Activated naive CD4-positive, alpha-beta T cell treated with anti-CD3 and anti-CD28 coated beads for 36 hours (primary cell): ENCODE data around the gene CCDC39. TPM values are rescaled to one million over a fixed set of nuclear protein-coding genes. Genes with fewer than 3 reads are reported as not detected.
"Not testable (repeated sequence)": the region's sequence is repeated elsewhere in the genome, so short reads cannot be mapped to it uniquely, and the experiment has no call there.

Experiments used
- CTCF ChIA-PET: fragments of 350-600 bp; sonication (Branson Sonifier 250); formaldehyde crosslinking; loops from one replicate; lab custom pipeline; 2021; ENCODE audit warnings: antibody characterized with exemption; lab: Charles Lee
- DNase-seq: peaks from one replicate; pipeline ENCODE4 v3.0.0-alpha.2; 2020
- H3K27ac Mint-ChIP-seq: one replicate; pipeline ENCODE4 v1.8.0; 2021; ENCODE audit warnings: mild to moderate bottlenecking, mixed read lengths
- H3K27me3 Mint-ChIP-seq: one replicate; pipeline ENCODE4 v1.8.0; 2021; ENCODE audit warnings: low read depth, mixed read lengths
- H3K36me3 Mint-ChIP-seq: one replicate; pipeline ENCODE4 v1.8.0; 2021; ENCODE audit warnings: low read depth, mixed read lengths
- H3K4me1 Mint-ChIP-seq: one replicate; pipeline ENCODE4 v1.8.0; 2021; ENCODE audit warnings: low read depth, mixed read lengths
- H3K4me3 Mint-ChIP-seq: one replicate; pipeline ENCODE4 v1.8.0; 2021; ENCODE audit warnings: mild to moderate bottlenecking, moderate library complexity, mixed read lengths
- H3K9me3 Mint-ChIP-seq: one replicate; pipeline ENCODE4 v1.8.0; 2021; ENCODE audit warnings: mixed read lengths
- intact Hi-C: fragments of 100-400 bp; cut with micrococcal nuclease; formaldehyde crosslinking; loops from one replicate; pipeline ENCODE4 v1.15.1; 2023
- total RNA-seq, 2 experiments: library from RNA; stranded (reverse); gene quantifications; one replicate each; pipeline ENCODE4 v1.2.3, GENCODE V29; 2021

CCDC39 gene
- total RNA-seq, 2 experiments from 2014 or later: not detected

DNA sequence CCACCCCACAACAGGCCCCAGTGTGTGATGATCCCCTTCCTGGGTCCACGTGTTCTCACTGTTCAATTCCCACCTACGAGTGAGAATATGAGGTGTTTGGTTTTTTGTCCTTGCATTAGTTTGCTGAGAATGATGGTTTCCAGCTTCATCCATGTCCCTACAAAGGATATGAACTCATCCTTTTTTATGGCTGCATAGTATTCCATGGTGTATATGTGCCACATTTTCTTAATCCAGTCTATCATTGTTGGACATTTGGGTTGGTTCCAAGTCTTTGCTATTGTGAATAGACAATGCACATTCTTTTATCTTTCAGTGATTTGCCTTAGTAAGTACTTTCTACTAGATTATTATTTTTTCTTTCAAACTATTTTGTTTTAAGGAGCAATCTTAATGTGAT is 60.7 kb downstream of the CCDC39 start:
- CTCF ChIA-PET, H3K27me3 Mint-ChIP-seq, H3K4me1 Mint-ChIP-seq, H3K9me3 Mint-ChIP-seq, H3K27ac Mint-ChIP-seq, H3K4me3 Mint-ChIP-seq, DNase-seq: not testable (repeated sequence)
- peaks cover 14% of the 10 kb centered on the region for H3K36me3 Mint-ChIP-seq
- intact Hi-C loops: loop anchor here (5.0 kb wide), 1 partner anchor 294 kb away; the partner anchor contains the start of gene FXR1

DNA sequence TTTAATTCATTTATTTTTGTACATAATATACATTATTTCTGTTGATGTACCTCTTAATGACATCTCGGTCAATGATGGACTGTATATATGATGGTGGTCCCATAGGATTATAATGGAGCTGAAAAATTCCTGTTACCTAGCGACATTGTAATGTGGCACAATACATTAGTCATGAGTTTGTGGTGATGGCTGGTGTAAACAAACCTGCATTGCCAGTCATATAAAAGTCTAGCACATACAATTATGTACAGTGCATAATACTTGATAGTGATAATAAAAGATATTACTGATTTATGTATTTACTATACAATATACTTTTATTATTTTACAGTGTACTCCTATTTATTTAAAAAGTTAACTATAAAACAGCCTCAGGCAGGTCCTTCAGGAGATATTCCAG is 62.2 kb downstream of the CCDC39 start:
- DNase-seq: no peak
- Mint-ChIP-seq H3K36me3 (peaks cover 15% of the 10 kb centered on the region), H3K27ac (no peak overlapping the region), H3K4me3 (no peak overlapping the region), H3K4me1 (no peaks in the 10 kb centered on the region), H3K27me3 (no peaks in the 10 kb centered on the region), H3K9me3 (no peaks in the 10 kb centered on the region)
- CTCF ChIA-PET: no interaction called here
- intact Hi-C loops: loop anchor here (5.0 kb wide), 1 partner anchor 295 kb away; the partner anchor contains the start of gene FXR1

DNA sequence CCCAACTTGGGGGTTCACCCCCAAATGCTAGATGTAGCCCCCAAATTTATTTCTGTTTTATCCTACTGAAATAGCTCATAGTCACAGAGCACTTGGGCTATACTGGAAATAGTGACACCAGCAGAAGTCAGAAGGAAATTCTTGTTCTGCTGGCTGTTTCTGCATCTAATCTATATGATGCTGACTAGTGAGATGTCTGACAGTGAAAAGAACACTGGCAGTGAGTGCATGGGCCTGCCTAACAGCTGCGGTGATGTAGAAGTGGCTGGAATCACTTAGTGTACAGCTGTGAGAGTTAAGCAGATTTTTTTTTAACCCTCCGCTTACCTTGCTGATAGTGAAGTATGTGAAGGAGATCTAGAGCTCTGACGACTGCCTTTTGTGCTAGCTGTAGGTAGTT is 63.3 kb downstream of the CCDC39 start:
- CTCF ChIA-PET: no interaction called here
- no peak for DNase-seq
- H3K4me3 Mint-ChIP-seq: no peak overlapping the region
- peaks cover 19% of the 10 kb centered on the region for H3K36me3 Mint-ChIP-seq
- H3K27me3 Mint-ChIP-seq: no peaks in the 10 kb centered on the region
- no peak overlapping the region for H3K27ac Mint-ChIP-seq
- no peaks in the 10 kb centered on the region for H3K4me1 Mint-ChIP-seq
- H3K9me3 Mint-ChIP-seq: no peaks in the 10 kb centered on the region
- intact Hi-C loops: loop anchor here (5.0 kb wide), 1 partner anchor 296 kb away; the partner anchor contains the start of gene FXR1

DNA sequence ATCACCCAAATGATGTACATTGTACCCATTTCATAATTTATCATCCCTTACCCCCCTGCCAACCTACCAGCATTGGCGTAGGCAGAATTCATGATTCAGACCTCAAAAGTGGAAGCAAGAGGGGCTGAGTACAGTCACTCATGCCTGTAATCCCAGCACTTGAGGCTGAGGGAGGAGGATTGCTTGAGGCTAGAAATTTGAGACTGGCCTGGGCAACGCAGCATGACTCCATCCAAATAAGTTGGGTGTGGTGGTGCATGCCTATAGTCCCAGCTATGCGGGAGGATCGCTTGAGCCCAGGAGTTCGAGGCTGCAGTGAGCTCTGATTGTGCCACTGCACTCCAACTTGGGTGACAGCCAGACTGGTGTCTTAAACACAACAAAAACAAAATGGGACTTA is 66.9 kb downstream of the CCDC39 start:
- Mint-ChIP-seq H3K27ac (no peak overlapping the region), H3K4me3 (no peak overlapping the region), H3K9me3 (no peaks in the 10 kb centered on the region), H3K27me3 (no peaks in the 10 kb centered on the region), H3K36me3 (peaks cover 29% of the 10 kb centered on the region), H3K4me1 (no peaks in the 10 kb centered on the region)
- no peak for DNase-seq
- intact Hi-C loops: no loop called here
- CTCF ChIA-PET: no interaction called here

DNA sequence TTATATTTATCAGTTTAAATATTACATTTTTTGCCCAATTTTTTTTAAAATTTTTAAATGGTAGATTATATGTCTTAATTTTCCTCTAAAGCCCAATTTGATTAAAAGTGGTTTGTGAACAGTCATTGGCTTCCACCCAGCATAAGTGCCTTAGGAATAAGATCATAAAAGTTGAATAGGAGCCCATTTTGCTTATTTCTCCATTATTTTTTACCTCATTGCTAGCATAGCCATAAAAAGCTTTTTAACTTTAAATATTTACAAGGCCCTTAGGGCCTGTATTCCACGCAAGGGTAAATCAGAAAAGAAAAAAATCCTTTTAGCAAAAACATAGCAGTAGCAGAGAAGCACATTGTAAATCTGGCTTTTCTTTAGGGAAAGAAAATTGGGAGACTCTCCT is 68.3 kb downstream of the CCDC39 start:
- no peak for DNase-seq
- intact Hi-C loops: no loop called here
- H3K36me3 Mint-ChIP-seq: peaks cover 34% of the 10 kb centered on the region
- no peaks in the 10 kb centered on the region for H3K9me3 Mint-ChIP-seq
- H3K27ac Mint-ChIP-seq: no peak overlapping the region
- CTCF ChIA-PET: no interaction called here
- H3K4me1 Mint-ChIP-seq: peaks cover 2% of the 10 kb centered on the region
- H3K4me3 Mint-ChIP-seq: no peak overlapping the region
- H3K27me3 Mint-ChIP-seq: no peaks in the 10 kb centered on the region

DNA sequence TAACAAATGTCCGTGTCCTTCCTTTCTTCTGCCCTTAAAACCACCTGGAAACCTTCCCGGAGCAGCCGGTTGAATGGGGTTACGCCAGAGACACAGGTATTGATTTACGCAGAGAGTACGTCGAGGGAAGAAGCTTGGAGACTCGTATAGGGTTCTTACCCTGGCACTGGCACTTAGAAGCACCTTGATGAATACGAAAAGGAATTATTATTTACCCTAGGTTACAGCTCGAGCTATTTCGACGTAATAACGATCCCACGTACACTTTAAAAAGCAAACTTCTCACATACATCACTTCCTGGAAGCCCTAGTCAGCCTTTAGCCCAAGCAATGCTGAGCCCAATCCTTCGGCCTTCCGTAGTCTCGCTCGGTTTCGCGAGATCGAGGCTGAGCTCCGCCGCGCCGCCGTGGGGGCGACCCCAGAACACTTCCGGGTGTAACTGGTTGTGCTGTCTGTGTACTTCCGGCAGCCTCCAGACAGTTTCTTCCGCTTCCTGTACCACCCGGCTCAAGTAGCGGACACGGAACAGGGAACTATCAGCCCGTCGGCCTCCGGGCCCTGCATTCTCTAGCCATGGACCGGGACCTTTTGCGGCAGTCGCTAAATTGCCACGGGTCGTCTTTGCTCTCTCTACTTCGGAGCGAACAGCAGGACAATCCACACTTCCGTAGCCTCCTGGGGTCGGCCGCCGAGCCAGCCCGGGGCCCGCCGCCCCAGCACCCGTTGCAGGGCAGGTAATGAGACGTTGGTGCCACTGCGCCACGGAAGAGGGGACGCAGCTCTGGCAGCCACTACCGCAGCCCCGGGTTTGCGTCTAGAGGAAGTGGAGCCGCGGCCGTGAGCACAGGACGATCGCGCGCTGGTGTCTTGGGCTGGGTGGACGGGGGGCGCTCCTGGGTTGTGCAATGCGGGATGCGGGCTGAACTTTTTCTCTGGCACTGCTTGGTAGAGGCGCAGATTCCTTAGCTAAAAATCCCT is 77.3 kb downstream of the CCDC39 start, which contains the start of gene TTC14:
Gene TTC14 (plus strand): TSS at position 476 of the 979 bp plus-strand sequence. CDS start 99 bp downstream, at position 575.
- Mint-ChIP-seq H3K4me3 (peak within 1 kb of the TSS; percentile 94), H3K27me3 (peaks cover 11% of the 10 kb centered on the region), H3K9me3 (no peaks in the 10 kb centered on the region), H3K4me1 (peaks cover 15% of the 10 kb centered on the region), H3K36me3 (peaks cover 22% of the 10 kb centered on the region), H3K27ac (peak within 1 kb of the TSS; percentile 91)
- CTCF ChIA-PET: interaction anchor here (0.6 kb wide), 2 partner anchors 18 to 62 kb away, joined by 3 to 4 read pairs; no protein-coding TSS in a partner anchor
- intact Hi-C loops: loop anchor here (1.0 to 10.0 kb wide), 13 partner anchors 22 to 1455 kb away; partner anchors contain the start of genes ACTL6A, CCDC39, DNAJC19 and FXR1
- peak; percentile 96 for DNase-seq

DNA sequence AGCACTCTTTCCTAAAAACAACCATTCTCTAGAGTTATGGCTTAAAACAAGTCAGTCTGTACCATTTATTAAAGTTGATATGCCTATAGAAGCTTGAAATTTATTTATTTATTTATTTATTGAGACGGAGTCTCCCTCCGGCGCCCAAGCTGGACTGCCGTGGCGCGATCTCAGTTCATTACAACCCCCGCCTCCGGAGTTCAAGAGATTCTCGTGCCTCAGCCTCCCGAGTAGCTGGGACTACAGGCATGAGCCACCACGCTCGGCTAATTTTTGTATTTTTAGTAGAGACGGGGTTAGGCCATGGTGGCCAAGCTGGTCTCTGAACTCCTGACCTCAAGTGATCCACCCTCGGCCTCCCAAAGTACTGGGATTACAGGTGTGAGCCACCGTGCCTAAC is 78.8 kb downstream of the CCDC39 start:
- DNase-seq: no peak
- Mint-ChIP-seq H3K27ac (no peak overlapping the region), H3K4me3 (peak overlapping the region; percentile 94), H3K4me1 (peaks cover 12% of the 10 kb centered on the region), H3K9me3 (no peaks in the 10 kb centered on the region), H3K27me3 (peaks cover 18% of the 10 kb centered on the region), H3K36me3 (peaks cover 14% of the 10 kb centered on the region)
- CTCF ChIA-PET: interaction anchor here (0.8 kb wide), 1 partner anchor 79 kb away, joined by 3 read pairs; the partner anchor contains the start of gene CCDC39
- intact Hi-C loops: loop anchor here (5.0 to 10.0 kb wide), 4 partner anchors 387 to 1453 kb away; partner anchors contain the start of genes DNAJC19 and PIK3CA

DNA sequence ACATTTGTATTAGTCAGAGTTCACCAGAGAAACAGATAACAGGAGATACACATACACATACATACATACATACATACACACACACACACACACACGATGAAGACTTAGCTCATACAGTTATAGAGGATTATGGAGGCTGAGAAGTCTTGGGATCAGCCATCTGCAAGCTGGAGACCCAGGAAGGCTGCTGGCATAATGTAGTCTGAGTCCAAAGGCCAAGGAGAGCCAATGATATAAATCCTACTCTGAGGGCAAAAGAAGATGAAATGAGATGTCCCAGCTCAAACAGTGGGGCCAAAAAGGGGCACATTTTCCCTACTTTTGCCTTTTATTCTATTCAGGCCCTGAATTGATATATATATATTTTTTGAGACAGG is 83.7 kb downstream of the CCDC39 start:
- Mint-ChIP-seq H3K4me1 (no peaks in the 10 kb centered on the region), H3K9me3 (no peaks in the 10 kb centered on the region), H3K27me3 (peaks cover 38% of the 10 kb centered on the region), H3K36me3 (no peaks in the 10 kb centered on the region), H3K27ac (no peak overlapping the region), H3K4me3 (no peak overlapping the region)
- no peak for DNase-seq
- intact Hi-C loops: loop anchor here (1.0 kb wide), 1 partner anchor 666 kb away; no protein-coding TSS in a partner anchor
- CTCF ChIA-PET: interaction anchor here (1.5 kb wide), 1 partner anchor 666 kb away, joined by 4 read pairs; no protein-coding TSS in a partner anchor

DNA sequence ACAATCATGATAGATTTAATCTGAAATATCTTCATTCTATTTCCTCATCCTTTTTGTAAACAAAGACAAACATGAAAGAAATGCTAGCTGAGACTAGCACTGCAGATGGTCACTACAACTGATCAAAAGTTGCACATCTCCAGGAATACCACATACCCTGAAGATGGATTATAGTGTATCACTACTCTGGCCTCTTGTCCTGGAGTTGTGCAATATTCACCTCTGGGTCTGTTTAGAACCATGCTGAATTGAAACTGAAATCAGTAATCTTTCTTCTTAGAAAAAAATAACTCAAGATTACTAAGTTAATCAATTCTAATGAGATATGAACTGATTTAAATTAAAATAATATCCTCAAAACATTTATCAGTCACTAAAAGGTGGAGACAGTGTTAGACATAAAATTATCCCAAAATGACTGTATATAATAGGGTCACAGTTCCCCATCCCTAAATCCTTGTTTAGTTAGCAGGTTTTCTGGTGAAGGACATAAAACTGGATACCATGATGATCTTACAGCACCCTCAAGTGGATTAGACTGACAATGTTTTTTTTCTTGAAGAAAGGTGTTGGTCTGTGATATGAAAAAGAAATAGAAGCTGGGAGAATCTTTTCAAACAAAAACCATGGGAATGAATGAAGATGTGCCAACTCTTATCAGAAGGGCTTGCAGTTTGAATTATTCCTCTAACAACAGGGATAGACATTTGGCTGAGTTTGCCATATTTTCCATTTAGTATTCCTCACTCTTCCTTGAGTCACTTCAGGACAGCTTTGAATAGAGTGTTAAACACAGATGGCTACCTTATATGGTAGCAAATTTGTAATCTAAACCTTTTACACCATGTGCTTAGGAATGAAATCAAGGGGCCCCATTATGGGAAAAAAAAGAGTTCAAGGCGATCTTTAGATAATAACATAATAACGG is 84.4 kb downstream of the CCDC39 start:
- CTCF ChIA-PET: no interaction called here
- Mint-ChIP-seq H3K27me3 (peaks cover 36% of the 10 kb centered on the region), H3K27ac (no peak overlapping the region), H3K4me3 (no peak overlapping the region), H3K36me3 (no peaks in the 10 kb centered on the region), H3K4me1 (no peaks in the 10 kb centered on the region), H3K9me3 (no peaks in the 10 kb centered on the region)
- intact Hi-C loops: loop anchor here (1.0 kb wide), 1 partner anchor 666 kb away; no protein-coding TSS in a partner anchor
- no peak for DNase-seq

DNA sequence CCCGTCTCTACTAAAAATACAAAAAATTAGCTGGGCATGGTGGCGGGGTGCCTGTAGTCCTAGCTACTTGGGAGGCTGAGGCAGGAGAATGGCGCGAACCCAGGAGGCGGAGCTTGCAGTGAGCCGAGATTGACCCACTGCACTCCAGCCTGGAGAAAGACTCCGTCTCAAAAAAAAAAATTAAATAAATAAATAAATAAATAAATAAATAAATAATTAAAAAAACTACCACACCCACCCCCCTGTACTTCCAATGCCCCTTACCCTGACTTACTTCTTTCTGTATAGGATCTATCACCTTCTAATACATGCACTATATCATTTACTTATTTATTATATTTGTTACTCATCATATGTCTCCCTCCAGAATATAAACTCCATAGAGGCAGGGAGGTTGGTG is 85.7 kb downstream of the CCDC39 start:
- H3K27ac Mint-ChIP-seq, DNase-seq, CTCF ChIA-PET, H3K4me3 Mint-ChIP-seq, H3K9me3 Mint-ChIP-seq, H3K36me3 Mint-ChIP-seq, intact Hi-C loops, H3K4me1 Mint-ChIP-seq: not testable (repeated sequence)
- peaks cover 31% of the 10 kb centered on the region for H3K27me3 Mint-ChIP-seq

DNA sequence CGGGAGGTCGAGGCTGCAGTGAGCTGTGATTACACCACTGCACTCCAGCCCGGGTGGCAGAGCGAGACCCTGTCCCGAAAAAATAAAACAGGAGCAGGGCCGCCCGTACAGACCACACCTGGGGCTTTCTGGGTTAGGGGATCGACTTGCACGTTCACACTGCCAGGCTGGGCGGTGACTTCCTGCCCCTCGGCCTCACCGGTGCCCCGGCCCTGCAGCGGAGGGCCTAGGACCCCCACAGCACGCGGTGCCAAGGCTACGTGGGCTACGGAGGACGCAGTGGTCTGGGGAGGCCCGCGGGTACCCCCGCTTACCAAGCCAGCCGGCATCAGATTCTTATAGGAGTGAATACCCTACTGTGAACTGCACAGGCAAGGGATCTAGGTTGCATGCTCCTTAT is 88.9 kb downstream of the CCDC39 start:
- no peak overlapping the region for H3K27ac Mint-ChIP-seq
- intact Hi-C loops: no loop called here
- no peaks in the 10 kb centered on the region for H3K4me1 Mint-ChIP-seq
- no peak for DNase-seq
- CTCF ChIA-PET: no interaction called here
- no peak overlapping the region for H3K4me3 Mint-ChIP-seq
- peaks cover 37% of the 10 kb centered on the region for H3K27me3 Mint-ChIP-seq
- no peaks in the 10 kb centered on the region for H3K36me3 Mint-ChIP-seq
- H3K9me3 Mint-ChIP-seq: no peaks in the 10 kb centered on the region

DNA sequence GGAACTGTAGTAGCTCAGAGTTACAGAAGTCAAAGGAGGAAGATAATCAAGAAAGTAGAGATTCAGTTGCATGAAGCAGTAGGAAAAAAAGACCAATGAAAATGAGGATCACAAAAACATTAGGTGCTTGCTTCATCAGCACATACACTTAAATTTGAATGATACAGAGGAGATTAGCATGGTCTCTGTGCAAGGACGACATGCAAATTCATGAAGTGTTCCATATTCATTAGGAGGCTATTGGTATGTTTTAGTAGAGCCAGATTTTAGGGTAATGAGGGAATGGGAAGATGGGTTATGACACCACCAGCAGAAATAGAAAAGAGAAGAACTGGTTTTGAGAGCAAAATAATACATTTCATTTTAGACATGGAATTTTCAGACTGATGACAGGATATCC is 98.4 kb downstream of the CCDC39 start:
- CTCF ChIA-PET: no interaction called here
- intact Hi-C loops: no loop called here
- no peaks in the 10 kb centered on the region for H3K4me1 Mint-ChIP-seq
- no peaks in the 10 kb centered on the region for H3K36me3 Mint-ChIP-seq
- DNase-seq: no peak
- H3K9me3 Mint-ChIP-seq: no peaks in the 10 kb centered on the region
- no peak overlapping the region for H3K27ac Mint-ChIP-seq
- H3K27me3 Mint-ChIP-seq: peaks cover 24% of the 10 kb centered on the region
- no peak overlapping the region for H3K4me3 Mint-ChIP-seq
